Spleen (tissue), 11 donors: Measurements from ENCODE around the gene ITPK1. TPM values are rescaled to one million over a fixed set of nuclear protein-coding genes. Genes with fewer than 3 reads are reported as not detected.

Source experiments
- DNase-seq: peaks from one replicate; pipeline ENCODE4 v3.0.0-alpha.2; 2020
- H3K27ac ChIP-seq, 8 donors: fragments of 200-600 bp; sonication (generic) in 7 of 8; 1 replicate in 4 of 8; 2 replicates in 4 of 8; pipeline versions ENCODE4 v1.5.0 to v1.8.0; 2016 to 2021; ENCODE audit warnings: inconsistent platforms in 4 of 8, mild to moderate bottlenecking in 4 of 8, moderate library complexity in 1 of 8
- H3K27me3 ChIP-seq, 7 donors: fragments of 200-600 bp; sonication (generic) in 6 of 7; replicated peaks in 1 of 7; 1 replicate in 4 of 7; 2 replicates in 3 of 7; pipeline versions ENCODE4 v1.5.0 to v1.8.0; 2016 to 2021; ENCODE audit warnings: inconsistent platforms in 3 of 7, mild to moderate bottlenecking in 1 of 7
- H3K36me3 ChIP-seq, 6 donors: fragments of 200-600 bp; sonication (generic) in 5 of 6; 1 replicate in 4 of 6; 2 replicates in 2 of 6; pipeline versions ENCODE4 v1.5.0 to v1.8.0; 2016 to 2021; ENCODE audit warnings: inconsistent platforms in 2 of 6
- H3K4me1 ChIP-seq, 6 donors: fragments of 200-600 bp; sonication (generic) in 5 of 6; 1 replicate in 3 of 6; 2 replicates in 3 of 6; pipeline versions ENCODE4 v1.5.0 to v1.8.0; 2016 to 2021; ENCODE audit warnings: inconsistent platforms in 3 of 6
- H3K4me3 ChIP-seq, 8 donors: fragments of 200-600 bp; sonication (generic) in 7 of 8; 1 replicate in 4 of 8; 2 replicates in 4 of 8; pipeline versions ENCODE4 v1.5.0 to v1.8.0; 2016 to 2021; ENCODE audit warnings: inconsistent platforms in 4 of 8, mild to moderate bottlenecking in 4 of 8, moderate library complexity in 2 of 8
- H3K9me3 ChIP-seq, 8 donors: fragments of 200-600 bp; sonication (generic) in 7 of 8; 1 replicate in 4 of 8; 2 replicates in 4 of 8; pipeline versions ENCODE4 v1.5.0 to v1.8.0; 2016 to 2021; ENCODE audit warnings: inconsistent platforms in 4 of 8
- POLR2A ChIP-seq, 3 donors: fragments of 450-650 bp; IDR thresholded peaks; one replicate each; pipeline ENCODE4 v1.5.1; 2017; ENCODE audit warnings: antibody characterized with exemption in 3 of 3, mild to moderate bottlenecking in 1 of 3
- POLR2AphosphoS5 ChIP-seq, 3 donors: sonication (generic); formaldehyde crosslinking; IDR thresholded peaks; one replicate each; pipeline ENCODE4 v1.5.1; 2017; ENCODE audit warnings: antibody characterized with exemption in 3 of 3
- WGBS, 5 donors: extraction: QIAGEN DNeasy Blood & Tissue Kit in 3 of 5; methylation state at CpG; one replicate each; pipeline versions ENCODE4 v1.1.5 to v1.1.7; 2013 to 2018; 5-methylcytosine and 5-hydroxymethylcytosine counted together
- intact Hi-C: fragments of 100-400 bp; cut with DNase I; formaldehyde crosslinking; loops from one replicate; pipeline ENCODE4 v1.15.0; 2023; ENCODE audit warnings: low total_unique reads
- polyA plus RNA-seq, 3 donors: library from polyadenylated mRNA; stranded (reverse); fragments of 200-250 nt; gene quantifications; one replicate each; pipeline ENCODE4 v1.2.1, GENCODE V29; 2013
- total RNA-seq, 7 donors: library from RNA; depleted of rRNA in 3 of 7; stranded (reverse); fragments of >200 nt in 3 of 7; fragmentation: NEBNext Ultra II Directional in 4 of 7; extraction: Animal tissue kit (Norgen Biotek cat#: 25700) in 4 of 7; gene quantifications; one replicate each; pipeline versions ENCODE4 v1.1.0 to v1.2.1, GENCODE V29; 2016 to 2021
- TF ChIP-seq, protein P1 (sequence below), 11 experiments: fragments of 200-600 bp in 7 of 11; fragments of 450-650 bp in 4 of 11; sonication (generic) in 4 of 11; IDR thresholded peaks in 8 of 11; conservative IDR thresholded peaks in 3 of 11; 1 replicate in 7 of 11; 2 replicates in 4 of 11; pipeline versions ENCODE4 v1.4.0 to v1.8.0; 2016 to 2021; ENCODE audit warnings: antibody characterized with exemption in 11 of 11, inconsistent platforms in 4 of 11, mild to moderate bottlenecking in 1 of 11
- donor health status: healthy with polysubstance abuse.
- donor health status: DM: no; HTN: no; CAD: no; lungs with moderate emphysema.
- donor health status: DM: no; HTN: no; CAD: no.
- donor health status: Bipolar disorder and iron deficiency.
- donor health status: healthy.
- donor health status: DM: no; HTN: no; CAD: no.
- donor health status: DM: yes; HTN: yes; CAD: no.

ITPK1 gene
- total and polyA plus RNA-seq, 10 donors: 22.9 to 123 (median 68.0) TPM

DNA sequence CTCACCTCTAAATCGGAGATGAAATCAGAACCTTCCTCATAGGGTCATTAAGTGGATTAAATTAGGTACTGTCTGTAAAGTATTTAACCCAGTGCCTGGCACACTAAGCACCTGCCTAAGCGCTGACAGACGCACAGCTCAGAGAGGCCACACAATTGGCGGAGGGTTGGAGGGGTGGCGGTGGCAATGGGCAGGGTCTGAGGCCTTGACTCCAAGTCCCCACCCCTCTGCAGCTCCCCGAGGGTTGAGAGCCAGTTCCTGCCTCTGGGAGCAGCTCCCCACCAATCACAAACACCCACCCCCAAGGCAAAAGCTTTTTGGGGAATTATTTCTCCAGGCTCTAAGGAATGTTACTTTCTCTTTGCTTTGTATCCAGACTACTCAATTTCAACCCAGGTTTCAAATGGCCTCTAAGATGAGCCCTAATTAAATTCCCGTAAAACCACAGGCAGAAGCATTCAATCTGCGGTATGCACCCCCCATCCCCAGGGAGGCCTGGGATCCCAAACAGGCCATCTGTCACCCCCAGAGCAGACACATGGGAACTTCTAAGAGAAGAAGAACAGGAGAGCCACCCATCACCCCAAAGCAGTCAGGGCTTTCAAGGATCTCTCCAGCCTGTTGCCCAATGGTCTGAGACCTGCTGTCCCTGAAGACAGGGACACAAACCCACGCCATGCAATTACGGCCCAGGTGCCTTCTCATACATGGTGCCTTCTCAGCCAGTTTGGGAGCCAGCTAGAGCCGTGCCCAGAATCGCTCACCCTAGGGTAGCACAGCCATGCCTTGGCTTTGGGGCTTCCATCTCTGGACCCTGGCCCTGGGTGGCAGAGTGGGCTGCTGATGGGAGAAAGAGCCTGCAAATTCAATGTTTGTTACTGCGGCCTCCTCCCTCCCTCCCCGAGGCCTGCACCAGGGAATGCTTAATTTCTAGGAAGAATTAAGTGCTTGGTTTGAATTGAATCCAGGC, 126.7 kb downstream of the ITPK1 start:
- 89 to 96% (median 94%) methylated on average over 11 to 14 of the region's 14 CpGs for WGBS, 5 donors
- Histone ChIP-seq H3K27ac (no peak overlapping the region), H3K4me1 (peaks cover 0 to 57% (median 24%) of the 10 kb centered on the region in 6 donors), H3K27me3 (no peaks in the 10 kb centered on the region), H3K36me3 (peaks cover 0 to 96% (median 18%) of the 10 kb centered on the region in 6 donors), H3K4me3 (no peak overlapping the region), H3K9me3 (no peaks in the 10 kb centered on the region)
- intact Hi-C loops: no loop called here
- DNase-seq: peak; percentile 48
- no peak for TF ChIP-seq POLR2A (IDR thresholded peaks at IDR 0.05)
- TF ChIP-seq, protein P1, sequence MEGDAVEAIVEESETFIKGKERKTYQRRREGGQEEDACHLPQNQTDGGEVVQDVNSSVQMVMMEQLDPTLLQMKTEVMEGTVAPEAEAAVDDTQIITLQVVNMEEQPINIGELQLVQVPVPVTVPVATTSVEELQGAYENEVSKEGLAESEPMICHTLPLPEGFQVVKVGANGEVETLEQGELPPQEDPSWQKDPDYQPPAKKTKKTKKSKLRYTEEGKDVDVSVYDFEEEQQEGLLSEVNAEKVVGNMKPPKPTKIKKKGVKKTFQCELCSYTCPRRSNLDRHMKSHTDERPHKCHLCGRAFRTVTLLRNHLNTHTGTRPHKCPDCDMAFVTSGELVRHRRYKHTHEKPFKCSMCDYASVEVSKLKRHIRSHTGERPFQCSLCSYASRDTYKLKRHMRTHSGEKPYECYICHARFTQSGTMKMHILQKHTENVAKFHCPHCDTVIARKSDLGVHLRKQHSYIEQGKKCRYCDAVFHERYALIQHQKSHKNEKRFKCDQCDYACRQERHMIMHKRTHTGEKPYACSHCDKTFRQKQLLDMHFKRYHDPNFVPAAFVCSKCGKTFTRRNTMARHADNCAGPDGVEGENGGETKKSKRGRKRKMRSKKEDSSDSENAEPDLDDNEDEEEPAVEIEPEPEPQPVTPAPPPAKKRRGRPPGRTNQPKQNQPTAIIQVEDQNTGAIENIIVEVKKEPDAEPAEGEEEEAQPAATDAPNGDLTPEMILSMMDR (IDR thresholded peaks at IDR 0.05 in 8 of 11, conservative IDR thresholded peaks at IDR 0.05 in 3 of 11): no peak
- TF ChIP-seq POLR2AphosphoS5 (IDR thresholded peaks at IDR 0.05): no peak

DNA sequence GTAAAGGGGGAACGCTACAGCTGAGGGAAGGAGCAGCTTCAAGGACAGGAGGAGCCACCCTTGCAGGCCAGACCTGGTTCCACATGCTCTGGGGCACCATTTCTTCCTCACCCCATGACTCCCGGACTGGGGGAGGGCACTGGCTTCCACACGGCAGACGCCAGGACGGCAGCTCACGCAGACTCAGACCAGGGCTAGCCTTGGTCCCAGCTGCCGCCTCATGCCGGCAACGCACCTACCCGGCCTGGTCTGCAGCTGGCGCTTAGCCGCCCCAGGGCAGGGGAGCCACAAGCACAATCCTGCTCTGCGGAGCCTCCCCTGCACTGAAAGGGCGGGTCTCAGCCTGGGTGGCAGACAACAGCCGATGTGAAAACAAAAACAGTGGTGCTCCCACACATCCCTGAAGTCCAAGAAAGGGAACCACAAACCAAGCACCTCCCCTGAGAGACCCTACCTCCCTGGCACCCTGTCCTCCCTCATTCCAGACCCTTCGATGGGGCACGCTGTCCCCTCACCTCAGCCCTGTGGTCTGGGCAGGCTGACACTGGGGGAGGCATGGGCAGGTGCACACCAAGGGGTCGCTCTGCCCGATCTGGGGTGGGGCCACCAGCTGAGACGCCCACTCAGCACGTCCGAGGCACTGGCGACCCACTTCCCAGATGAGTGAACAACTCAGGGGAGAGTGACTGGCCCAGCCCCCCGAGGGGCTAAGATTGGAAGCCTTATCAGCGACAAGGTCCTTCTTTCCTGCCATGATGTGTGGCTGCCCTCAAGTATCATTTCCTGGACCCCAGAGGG, 127.8 kb downstream of the ITPK1 start:
- Histone ChIP-seq H3K9me3 (no peaks in the 10 kb centered on the region), H3K4me3 (no peak overlapping the region), H3K36me3 (peaks cover 0 to 86% (median 10%) of the 10 kb centered on the region in 6 donors), H3K4me1 (peaks cover 0 to 60% (median 25%) of the 10 kb centered on the region in 6 donors), H3K27me3 (no peaks in the 10 kb centered on the region), H3K27ac (no peak overlapping the region)
- TF ChIP-seq, protein P1 (IDR thresholded peaks at IDR 0.05 in 8 of 11, conservative IDR thresholded peaks at IDR 0.05 in 3 of 11): no peak
- TF ChIP-seq POLR2A (IDR thresholded peaks at IDR 0.05): no peak
- TF ChIP-seq POLR2AphosphoS5 (IDR thresholded peaks at IDR 0.05): peak in 1 of 3 donors; percentile 18
- intact Hi-C loops: no loop called here
- WGBS, 5 donors: 93 to 97% (median 93%) methylated on average over 17 to 25 of the region's 25 CpGs
- peak; percentile 67 for DNase-seq

DNA sequence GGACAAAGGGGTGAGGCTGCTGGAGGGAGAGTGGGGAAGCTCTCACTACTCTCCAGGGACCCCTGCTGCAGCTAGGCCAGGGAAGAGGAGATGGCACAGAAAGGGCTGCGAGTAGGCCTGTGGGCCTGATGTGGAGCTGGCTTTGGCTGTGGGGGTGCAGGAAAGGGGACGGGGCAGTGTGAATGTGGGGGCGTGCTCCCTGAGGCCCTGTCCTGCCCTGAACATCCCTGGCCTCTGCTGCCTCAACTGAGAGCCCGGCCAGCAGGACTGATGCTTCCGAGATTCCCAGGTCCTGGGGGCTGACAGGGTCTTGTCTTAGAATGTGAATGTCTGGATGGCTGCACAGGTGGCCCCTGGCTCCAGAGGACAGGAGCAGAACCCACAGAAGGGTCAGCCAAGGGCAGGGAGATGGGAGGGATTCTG, 128.6 kb downstream of the ITPK1 start:
- peaks cover 0 to 2% (median 0%) of the 10 kb centered on the region in 8 donors for H3K9me3 ChIP-seq
- no peaks in the 10 kb centered on the region for H3K27me3 ChIP-seq
- H3K36me3 ChIP-seq: peaks cover 0 to 86% (median 6%) of the 10 kb centered on the region in 6 donors
- H3K27ac ChIP-seq: peak overlapping the region in 2 of 8 donors; percentile 52 to 57
- DNase-seq: peak; percentile 55
- no peak overlapping the region for H3K4me3 ChIP-seq
- peaks cover 0 to 60% (median 25%) of the 10 kb centered on the region in 6 donors for H3K4me1 ChIP-seq
- intact Hi-C loops: no loop called here
- 90 to 100% (median 94%) methylated on average over 5 of the region's 5 CpGs for WGBS, 5 donors
- TF ChIP-seq POLR2A (IDR thresholded peaks at IDR 0.05) (no peak), POLR2AphosphoS5 (IDR thresholded peaks at IDR 0.05) (no peak)
- TF ChIP-seq, protein P1 (IDR thresholded peaks at IDR 0.05 in 8 of 11, conservative IDR thresholded peaks at IDR 0.05 in 3 of 11): no peak
